NOMO-1 (cell line): ENCODE measurements around the gene CNTN6.

Source experiments
- DNase-seq, 2 experiments: peaks; one replicate each; lab custom pipeline; 2025; ENCODE audit not compliant: unreplicated experiment in 2 of 2; lab: John Stamatoyannopoulos, UW

CNTN6 gene

DNA sequence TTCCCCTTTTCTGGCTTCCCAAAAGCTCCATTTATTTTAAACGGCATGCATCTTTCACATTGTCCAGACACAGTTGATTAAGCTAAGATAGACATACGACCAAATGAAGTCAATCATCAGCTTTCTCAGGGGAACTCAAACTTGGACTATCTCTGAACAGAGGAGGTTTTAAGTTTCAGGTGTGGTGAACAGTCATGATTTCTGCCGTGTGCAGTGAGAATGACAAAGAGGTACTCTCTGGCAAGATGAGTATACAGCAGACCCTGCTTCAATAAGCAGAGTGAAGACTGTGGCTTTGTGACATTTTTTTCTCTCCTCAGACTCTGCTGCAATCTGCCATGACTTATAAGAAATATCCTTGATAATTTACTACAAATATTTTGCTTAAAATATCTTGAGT lies 307.7 kb downstream of the CNTN6 start:
- no peak for DNase-seq

DNA sequence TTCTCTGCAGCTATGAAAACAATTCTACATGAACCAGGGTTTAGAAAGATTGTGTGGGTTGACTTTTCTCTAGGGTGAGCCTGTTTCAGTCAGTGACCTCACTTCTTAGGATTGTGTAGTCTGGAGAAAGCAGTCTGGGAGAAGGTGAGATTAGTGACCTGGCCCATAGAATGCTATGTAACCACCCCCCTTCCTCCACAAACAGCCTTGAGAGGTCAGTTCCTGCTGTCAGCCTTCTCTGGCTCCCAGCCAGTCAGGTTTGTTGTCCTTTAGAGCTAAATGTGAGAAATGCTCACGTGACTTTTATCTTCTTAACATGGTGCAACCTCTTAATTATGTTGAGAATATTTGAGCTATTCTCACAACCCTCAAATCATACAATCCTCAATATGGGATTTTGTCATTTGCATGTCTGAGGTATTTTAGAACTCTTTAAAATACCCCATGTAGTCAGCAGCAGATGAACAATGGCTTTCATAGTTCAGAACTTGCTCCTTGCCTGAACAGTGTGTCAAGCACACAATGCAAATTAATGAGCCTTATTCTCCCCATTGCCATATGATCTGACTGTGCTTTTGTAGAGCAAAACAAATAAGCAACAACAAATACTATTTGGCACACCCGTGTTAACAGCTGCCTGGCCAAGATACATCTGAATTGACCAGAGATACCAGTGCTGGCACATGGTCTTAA lies 311.6 kb downstream of the CNTN6 start:
- no peak for DNase-seq

DNA sequence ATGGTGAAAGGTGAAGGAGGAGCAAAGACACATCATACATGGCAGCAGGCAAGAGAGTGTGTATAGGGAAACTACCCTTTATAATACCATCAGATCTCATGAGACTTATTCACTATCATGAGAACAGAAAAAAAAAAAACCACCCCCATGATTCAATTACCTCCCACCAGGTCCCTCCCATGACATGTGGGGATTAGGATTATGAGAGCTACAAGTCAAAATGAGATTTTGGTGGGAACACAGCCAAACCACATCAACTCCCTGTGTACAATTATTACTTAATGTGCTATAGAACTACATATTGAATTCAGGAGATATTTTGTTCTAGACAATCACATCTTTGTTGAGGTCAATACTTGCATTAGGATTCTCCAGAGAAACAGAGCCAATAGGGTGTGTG lies 313.4 kb downstream of the CNTN6 start:
- no peak for DNase-seq

DNA sequence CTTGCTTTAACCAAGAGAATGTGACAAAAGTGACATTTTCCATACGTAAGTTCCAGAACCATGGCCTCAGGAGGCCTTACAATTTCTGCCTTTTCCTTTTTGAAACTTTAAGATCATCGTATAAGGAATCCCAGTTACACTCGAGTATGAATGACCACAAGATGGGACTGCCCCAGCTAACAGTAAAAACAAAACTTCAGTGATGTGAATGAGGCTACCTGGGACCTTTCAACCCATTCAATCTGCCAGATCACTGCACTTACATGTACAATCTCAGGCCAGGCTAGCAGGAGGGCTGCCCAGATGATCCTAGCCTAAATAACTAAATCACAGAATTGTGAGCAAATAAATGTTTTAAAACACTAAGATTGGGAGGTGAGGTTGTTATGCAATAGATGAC lies 328.8 kb downstream of the CNTN6 start:
- no peak for DNase-seq

DNA sequence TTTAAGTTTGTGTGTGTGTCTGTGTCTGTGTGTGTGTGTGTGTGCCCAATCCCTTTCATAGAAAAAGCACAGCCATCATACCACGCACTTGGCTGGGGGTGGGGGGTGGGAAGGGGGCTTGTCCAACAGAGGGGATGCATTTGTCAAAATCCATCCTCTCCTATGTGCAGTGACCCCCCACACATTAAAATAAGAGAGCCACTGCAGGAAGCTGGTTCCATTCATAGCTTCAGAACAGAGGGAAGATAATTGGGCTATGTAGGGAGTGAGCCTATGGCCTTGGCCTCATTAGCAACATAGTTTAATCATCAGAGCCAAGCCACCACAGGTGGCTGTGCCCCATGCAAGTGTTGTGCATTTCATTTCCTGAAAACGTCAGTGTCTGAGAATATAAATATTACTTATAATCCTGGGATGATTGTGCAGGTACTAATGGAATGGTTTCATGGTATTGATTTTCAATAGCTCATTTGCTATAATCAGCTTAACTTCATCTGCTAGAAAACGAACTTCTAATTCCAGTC lies 330.8 kb downstream of the CNTN6 start:
- no peak for DNase-seq

DNA sequence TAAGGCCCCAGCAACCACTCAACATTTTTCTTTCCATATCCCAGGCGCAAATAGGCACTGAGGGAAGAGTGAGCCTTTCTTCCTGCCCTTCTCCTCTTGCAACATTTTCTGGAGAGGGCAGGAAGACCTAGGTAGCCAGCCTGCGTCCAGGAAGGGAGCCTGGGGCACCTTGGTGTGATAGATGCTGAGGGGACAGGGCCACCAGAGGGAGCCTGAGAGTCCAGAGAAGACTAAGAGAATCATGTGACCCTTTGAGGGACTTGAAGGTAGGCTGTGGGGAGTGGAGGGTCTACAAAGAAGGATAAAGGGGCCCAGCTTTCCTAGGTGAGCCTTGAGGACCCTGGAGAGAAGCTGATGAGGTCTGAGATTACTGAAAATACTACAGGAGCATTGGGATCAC lies 346.6 kb downstream of the CNTN6 start:
- no peak for DNase-seq

DNA sequence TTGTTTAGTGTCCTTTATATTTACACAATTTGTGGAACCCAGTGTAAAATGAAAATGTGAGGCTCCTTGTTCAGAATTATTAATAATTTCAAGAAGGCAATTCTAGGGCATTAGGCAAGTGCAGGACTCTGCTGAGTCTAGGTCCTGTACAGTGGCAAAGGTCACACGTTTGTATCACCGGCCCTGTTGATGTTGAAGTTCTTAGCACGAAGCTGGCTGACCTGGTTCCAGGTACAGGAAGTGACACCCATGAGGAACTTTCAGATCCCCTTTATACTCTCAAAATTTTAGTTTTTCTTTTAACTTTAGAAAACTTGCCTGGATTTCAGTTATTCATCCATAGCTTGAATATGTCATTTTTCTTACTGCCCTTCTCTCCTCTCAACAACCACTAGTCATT lies 349.4 kb downstream of the CNTN6 start:
- DNase-seq: no peak

DNA sequence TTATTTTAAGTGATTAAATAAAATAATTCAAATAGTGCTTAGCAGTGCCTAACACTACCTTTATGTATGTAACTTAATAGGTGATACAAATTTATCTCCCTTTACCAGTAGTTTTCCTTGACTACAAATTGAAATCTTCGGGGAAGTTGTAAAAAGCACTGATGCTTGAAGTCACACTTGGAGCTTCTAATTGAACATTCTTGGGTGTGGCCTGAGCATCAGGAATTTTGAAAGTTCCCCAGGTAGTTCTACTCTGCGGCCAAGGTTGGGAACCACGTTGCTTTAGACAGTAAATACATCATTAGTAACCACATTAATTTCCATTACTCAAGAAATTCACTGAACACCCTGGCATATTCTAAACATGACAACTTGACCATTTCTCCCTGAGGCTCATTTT lies 351.4 kb downstream of the CNTN6 start:
- no peak for DNase-seq

DNA sequence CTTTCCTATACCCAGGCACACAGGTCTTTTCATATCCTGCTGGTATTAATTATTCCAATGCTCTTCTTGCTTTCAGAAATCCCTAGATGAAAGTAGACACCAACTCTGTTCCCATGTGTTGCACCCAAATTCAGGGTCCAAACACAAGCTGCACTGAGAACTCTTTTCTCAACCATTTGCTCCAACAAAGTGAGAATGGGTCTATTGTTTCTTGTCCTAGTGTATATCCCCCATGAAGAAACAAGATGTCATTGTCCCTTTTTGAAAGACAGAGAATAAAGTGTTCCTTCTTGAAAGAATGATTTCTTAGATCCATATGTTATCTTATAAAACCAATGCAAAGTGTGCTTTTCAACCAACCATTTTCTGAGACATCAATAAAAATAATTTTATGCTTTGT lies 353.7 kb downstream of the CNTN6 start:
- DNase-seq: no peak

DNA sequence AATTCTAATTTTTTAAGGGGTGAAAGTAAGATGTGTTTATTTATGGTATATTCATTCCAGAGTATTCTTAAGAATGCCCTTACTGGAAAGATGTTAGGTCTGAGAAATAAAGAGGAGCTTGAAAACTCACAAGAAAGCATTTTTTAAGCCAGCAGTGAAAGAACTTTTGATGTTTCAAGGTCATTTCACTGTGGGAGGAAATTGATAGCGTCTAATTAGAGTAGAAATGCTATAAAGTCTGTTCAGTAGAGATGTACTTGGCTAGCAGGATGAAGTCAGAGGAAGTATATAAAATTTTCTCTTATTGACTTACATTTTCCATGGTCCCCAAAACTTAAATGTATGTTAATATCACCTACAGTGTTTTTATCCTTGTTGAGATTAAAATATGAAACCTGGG lies 354.6 kb downstream of the CNTN6 start:
- DNase-seq: no peak

DNA sequence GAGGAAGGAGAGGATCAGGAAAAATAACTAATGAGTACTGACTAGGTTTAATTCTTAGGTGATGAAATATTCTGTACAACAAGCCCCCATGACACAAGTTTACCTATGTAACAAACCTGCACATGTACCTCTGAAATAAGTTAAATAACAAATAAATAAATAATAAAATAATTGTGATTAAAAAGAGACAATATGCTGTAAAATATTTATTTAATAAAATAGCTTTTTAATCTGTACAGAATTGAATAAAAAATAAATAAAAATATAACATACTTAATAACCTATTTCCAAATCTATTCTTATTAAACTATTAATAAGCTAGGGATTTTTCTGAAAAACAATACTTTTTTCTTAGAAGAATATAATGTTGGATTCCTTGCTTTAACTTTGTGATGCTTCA lies 355.6 kb downstream of the CNTN6 start:
- no peak for DNase-seq
